PFSK-1 (cell line): ENCODE results near the gene SAP25.

Experiments used
- FOXP2 ChIP-seq: optimal IDR thresholded peaks from 2 replicates; pipeline ENCODE3; 2011; ENCODE audit warnings: borderline replicate concordance, control low read depth, inconsistent platforms; ENCODE audit not compliant: insufficient read depth; ENCODE audit errors: extremely low read length, extremely low read depth
- POLR2AphosphoS5 ChIP-seq: IDR thresholded peaks from 2 replicates; pipeline ENCODE4 v1.6.1; 2012; ENCODE audit warnings: low read depth, mild to moderate bottlenecking, control low read depth, low read length, moderate library complexity
- SIN3A ChIP-seq: IDR thresholded peaks from 2 replicates; pipeline ENCODE4 v1.6.1; 2012; ENCODE audit warnings: mild to moderate bottlenecking, low read length, moderate library complexity, borderline replicate concordance; ENCODE audit not compliant: insufficient read depth
- TAF1 ChIP-seq: IDR thresholded peaks from 2 replicates; pipeline ENCODE4 v1.6.1; 2012; ENCODE audit warnings: low read length, control low read depth, borderline replicate concordance; ENCODE audit not compliant: insufficient read depth
- TF ChIP-seq, protein P1 (sequence below), 2 experiments: IDR thresholded peaks; 2 replicates each; pipeline versions ENCODE4 v1.6.1 to v1.8.0; 2011 to 2012; ENCODE audit warnings: low read depth in 2 of 2, low read length in 2 of 2, control low read depth in 1 of 2, inconsistent platforms in 1 of 2, mild to moderate bottlenecking in 1 of 2, moderate library complexity in 1 of 2; ENCODE audit not compliant: insufficient read depth in 1 of 2

Gene SAP25

DNA sequence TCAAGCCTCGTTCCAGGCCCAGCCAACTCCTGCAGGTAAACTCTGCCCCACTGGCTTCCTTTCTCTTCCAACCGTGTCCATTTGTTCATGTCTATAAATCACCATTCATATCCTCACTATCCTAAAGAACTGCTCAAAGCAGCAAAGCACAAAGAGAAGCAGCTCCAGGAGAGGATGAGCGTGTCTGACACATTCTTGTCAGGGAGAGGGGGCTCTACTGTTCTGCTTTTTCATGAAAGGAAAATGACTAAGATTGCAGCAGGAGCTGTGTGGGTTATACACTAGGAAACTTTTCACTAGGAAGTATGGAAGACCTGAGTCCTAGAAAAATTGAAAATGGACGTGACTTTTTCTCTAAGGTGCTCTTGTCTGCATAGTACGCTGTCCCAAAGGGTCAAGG lies 18.0 kb downstream of the SAP25 start:
- TF ChIP-seq, protein P1, sequence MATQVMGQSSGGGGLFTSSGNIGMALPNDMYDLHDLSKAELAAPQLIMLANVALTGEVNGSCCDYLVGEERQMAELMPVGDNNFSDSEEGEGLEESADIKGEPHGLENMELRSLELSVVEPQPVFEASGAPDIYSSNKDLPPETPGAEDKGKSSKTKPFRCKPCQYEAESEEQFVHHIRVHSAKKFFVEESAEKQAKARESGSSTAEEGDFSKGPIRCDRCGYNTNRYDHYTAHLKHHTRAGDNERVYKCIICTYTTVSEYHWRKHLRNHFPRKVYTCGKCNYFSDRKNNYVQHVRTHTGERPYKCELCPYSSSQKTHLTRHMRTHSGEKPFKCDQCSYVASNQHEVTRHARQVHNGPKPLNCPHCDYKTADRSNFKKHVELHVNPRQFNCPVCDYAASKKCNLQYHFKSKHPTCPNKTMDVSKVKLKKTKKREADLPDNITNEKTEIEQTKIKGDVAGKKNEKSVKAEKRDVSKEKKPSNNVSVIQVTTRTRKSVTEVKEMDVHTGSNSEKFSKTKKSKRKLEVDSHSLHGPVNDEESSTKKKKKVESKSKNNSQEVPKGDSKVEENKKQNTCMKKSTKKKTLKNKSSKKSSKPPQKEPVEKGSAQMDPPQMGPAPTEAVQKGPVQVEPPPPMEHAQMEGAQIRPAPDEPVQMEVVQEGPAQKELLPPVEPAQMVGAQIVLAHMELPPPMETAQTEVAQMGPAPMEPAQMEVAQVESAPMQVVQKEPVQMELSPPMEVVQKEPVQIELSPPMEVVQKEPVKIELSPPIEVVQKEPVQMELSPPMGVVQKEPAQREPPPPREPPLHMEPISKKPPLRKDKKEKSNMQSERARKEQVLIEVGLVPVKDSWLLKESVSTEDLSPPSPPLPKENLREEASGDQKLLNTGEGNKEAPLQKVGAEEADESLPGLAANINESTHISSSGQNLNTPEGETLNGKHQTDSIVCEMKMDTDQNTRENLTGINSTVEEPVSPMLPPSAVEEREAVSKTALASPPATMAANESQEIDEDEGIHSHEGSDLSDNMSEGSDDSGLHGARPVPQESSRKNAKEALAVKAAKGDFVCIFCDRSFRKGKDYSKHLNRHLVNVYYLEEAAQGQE (IDR thresholded peaks at IDR 0.05; ENCODE audit: insufficient read depth in 1 of 2, low read depth in 2 of 2, low read length in 2 of 2) = no peak
- no peak for TF ChIP-seq SIN3A
- TF ChIP-seq TAF1 = no peak
- TF ChIP-seq POLR2AphosphoS5 = no peak
- TF ChIP-seq FOXP2 = no peak

GRCh38 chr7:100553032-100553431 lies 20.7 kb downstream of the SAP25 start:
- TF ChIP-seq POLR2AphosphoS5 (no peak), FOXP2 (no peak), TAF1 (no peak), SIN3A (no peak)
- TF ChIP-seq, protein P1 (IDR thresholded peaks at IDR 0.05; ENCODE audit: insufficient read depth in 1 of 2, low read depth in 2 of 2, low read length in 2 of 2) = no peak

DNA sequence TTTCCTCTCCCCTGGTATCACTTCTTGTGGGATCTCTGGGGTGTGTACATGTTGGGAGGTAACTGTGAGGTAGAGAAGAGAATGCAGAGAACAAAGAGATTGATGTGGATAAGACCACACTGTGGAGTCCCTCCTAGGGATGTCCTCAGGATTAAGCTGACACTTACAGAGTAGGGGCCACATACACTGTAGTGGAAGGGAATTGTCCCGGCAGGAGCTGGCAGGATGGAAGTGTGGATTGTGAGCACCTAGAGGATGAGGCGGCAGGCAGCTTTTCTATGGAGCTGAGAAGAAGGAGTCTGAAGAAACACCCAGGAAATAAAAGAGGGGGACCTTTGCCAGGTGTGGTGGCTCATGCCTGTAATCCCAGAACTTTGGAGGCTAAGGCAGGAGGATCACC lies 21.2 kb downstream of the SAP25 start:
- TF ChIP-seq POLR2AphosphoS5 (no peak), SIN3A (no peak), TAF1 (no peak), FOXP2 (no peak)
- TF ChIP-seq, protein P1 (IDR thresholded peaks at IDR 0.05; ENCODE audit: insufficient read depth in 1 of 2, low read depth in 2 of 2, low read length in 2 of 2) = no peak

DNA sequence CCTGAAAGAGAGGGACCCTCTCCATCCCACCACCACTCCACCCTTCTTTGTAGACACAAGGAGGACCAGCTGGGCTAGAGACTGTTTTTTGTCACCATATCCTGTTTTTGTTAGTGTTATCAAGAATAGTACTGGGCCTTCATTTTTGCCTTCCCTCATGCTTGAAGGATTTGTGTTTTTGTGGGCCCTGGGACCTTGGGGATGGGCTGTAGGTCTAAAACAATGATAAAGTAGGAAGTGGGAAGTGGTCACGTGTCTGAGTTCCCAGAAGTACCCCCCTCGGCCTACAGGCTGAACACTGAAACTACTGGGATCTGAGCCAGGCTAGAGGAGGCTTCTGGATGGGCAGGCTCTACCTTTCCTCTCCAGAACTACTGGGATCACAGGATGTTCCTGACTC lies 25.8 kb downstream of the SAP25 start:
- TF ChIP-seq FOXP2 (no peak), POLR2AphosphoS5 (no peak)
- TF ChIP-seq, protein P1 (IDR thresholded peaks at IDR 0.05; ENCODE audit: insufficient read depth in 1 of 2, low read depth in 2 of 2, low read length in 2 of 2) = no peak
